HG03378 (cell line): Measurements from ENCODE around the gene COPS9.

ENCODE experiments used
- ATAC-seq: cut with Tn5 transposase; IDR thresholded peaks from one replicate; pipeline ENCODE4 v1.9.1; 2021; ENCODE audit warnings: mild to moderate bottlenecking, moderate library complexity; ENCODE audit not compliant: unreplicated experiment

COPS9 gene

DNA sequence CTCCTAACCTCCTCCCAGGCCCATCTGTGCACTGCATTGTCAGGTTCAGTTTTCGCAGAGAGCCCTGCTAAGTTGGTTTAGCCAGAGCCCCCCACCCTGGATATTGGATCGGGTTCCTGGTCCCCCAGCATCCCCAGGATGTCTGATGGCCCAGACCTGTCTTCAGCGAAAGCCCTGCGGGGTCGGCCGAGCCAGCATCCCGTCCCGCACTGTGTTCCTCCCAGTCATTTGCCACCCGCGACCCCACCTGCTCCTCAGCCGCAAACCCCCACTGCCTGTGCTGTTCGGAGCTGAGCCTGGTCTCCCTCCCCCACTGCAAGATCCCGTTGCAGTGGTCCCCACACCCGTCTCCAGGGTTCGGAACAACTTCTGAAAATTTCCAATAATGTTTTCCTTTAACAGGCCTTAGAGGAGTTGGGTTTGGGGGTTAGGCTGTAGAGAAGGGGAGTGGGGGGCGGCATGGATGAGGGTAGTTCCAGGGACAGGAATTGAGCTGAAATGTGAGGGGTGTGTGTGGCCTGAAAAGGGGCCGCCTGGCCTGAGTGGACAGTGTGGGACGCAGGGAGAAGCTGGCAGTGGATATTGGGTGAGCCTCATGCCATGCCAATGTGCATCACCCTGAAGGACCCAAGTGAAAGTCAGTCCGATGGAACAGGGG lies 1.6 kb upstream of the COPS9 start:
- ATAC-seq = no peak

DNA sequence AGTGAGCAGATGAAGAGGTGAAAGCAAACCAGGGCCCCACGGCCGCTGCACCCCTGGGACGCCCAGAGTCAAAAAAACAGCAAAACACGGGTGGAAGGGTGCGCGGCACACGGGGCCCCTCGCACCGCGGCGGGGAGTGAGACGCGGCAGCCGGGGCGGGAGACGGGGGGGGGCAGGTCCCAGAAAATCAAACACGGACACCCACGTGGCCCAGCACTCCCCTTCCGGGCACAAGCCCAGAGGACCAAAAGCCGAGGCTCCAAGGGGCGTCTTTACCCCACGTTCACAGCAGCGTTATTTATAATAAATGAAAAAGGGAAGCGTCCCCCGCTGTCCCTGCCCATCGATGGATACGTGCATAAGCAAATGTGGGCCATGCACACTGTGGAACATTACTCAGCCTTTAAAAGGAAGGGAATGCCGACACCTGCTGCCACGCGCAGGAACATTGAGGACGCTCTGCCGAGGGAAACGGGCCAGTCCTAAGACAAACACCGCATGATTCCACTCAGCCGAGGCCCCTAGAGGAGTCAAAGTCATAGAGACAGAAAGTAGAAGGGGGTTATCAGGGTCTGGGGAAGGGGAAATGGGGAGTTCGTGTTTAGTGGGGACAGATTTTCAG lies 677 bp upstream of the COPS9 start:
- peak; percentile 8 for ATAC-seq

DNA sequence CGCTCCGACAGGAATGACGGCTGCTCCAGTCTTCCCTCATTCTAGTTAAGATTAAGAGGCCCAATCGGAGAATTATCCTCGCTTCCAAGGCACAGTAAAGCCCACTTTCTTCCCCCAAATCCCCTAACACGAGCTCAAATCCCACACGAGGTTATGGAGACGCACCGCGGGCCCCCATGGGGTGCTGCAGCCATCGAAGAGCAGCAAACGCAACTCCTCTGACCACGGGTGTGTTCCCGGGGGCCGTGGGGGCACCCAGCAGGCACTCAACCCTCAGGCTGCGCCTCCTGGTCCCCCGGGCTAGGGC lies 446 bp downstream of the COPS9 start:
- no peak for ATAC-seq

DNA sequence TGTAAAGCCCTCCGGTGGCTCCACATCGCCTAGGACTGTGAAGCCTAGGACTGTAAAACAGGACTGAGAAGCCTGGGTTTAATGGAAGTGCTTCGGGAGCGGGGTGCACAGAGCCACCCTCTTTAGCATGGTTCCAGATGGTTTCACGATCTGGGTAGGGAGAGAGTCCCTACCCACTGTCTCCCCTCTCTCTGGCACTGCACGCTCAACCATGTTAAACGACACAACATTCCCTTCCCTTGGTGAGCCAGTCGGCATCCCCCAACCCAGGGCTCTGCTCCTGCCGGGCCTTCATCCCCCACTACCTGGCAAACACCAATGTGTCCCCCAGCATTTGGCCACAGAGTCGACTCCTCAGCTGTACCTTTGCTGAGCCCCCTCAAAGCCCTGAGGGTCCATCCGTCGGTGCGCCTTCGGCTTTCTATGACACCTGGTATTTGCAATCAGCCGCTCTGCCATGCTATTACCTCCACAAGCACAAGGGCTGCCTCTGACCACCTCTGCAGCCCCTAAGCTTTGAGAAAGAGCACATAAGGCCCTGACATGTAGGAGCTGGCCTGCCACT lies 1.1 kb downstream of the COPS9 start:
- no peak for ATAC-seq

DNA sequence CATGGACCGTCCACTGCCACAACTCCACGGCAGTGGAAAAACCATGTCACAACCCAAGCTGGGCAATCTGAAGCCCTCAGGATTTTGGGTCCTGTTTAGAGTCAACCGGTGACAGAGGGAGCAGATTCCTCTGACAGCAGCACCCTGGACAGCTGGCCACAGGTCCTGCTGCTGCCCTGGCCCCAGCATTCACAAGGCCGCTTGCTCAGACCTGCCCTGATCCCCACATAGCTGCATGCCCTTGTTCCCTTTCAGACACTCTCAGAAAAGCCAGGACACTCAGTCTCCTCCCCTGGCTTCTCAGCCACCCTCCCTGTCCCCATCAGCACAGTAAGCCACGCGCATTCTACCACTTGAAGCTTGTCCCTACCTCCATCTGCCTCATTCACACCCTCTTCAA lies 1.6 kb downstream of the COPS9 start:
- ATAC-seq = no peak

DNA sequence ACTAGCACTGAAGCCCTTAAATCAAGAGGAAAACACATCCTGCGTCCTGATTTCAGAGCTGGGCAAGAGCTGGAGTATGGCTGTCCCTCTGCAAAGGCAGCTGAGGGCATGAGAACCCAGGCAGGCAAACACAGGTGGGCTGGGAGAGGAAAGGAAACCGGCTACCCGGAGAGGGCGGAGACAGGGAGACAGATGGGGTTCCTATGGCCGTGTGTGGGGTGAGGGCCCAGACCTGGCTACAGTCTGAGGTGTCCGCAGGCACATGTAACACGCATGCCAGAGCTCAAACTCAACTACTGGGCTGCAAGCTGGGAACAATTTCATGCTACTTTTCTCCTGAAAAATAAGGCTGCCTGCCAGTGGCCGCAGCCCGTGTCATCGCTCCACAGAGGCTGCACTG lies 2.7 kb downstream of the COPS9 start:
- no peak for ATAC-seq

DNA sequence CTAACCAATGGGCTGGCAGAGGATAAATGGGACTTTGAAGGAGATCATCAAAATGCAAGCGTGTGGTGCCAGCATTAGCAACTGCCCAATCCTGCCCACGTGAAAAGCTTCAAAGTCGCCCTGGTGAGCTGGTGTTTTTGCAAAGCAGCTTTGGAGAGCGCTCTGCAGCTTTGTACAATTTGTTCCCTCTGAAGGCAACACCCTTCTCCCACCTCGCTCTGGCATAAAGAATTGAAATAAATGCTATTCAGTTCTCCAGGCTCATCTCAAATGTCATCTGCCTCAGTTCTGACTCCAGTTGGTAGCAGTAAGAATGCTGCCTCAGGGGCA lies 3.5 kb downstream of the COPS9 start:
- ATAC-seq = no peak

DNA sequence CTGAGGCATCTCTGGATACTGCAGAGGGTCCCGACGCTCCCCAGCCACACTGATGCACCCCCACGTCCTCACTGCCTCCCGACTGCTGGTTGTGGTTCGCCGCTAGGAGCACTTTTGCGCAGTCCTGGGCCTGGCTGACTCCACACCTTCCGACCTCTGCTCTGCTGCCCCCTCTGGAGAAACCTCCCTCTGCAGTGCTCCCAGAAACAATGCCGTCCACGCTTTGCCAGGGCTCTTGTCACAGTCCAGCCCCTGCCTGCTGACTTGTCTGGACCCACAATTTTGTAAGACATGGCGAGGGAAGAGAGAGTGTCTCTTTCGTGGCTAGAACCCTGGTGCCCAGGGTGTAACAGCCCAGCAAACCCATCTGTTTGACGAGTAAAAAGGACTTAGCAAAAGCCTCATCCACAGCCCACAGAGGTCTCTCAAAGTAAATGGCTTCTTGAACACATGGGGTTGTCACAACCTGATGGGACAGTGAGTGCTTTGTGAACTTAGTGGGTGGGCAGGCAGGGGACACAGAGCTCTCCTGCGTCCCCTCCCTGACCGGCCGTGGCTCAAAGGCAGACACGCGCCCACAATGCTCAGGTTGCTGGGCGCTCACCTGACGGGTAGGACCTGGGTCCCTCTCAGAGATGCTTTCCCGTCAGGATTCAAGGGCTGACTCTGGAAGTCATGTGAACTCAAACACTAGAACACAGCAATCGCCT lies 4.0 kb downstream of the COPS9 start:
- ATAC-seq = no peak

DNA sequence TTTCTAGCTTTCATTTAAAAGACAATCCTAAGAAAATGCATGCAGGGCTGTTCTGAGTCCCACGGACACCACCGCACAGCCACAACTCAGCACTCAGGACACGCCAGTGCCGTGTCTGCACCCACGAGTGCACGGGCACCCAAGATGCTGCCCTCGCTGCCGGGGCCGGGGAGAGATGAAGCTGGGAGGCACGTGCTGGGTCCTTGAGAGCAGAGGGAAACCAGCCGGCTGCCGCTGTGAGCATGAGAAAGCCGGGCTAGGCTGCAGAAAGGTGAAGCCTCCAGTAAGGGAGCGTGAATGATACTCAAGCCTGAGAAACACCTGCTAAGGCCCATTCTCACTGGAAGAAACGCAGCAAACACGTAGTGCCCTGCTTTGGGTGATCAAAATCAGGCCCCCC lies 4.8 kb downstream of the COPS9 start:
- ATAC-seq = no peak

DNA sequence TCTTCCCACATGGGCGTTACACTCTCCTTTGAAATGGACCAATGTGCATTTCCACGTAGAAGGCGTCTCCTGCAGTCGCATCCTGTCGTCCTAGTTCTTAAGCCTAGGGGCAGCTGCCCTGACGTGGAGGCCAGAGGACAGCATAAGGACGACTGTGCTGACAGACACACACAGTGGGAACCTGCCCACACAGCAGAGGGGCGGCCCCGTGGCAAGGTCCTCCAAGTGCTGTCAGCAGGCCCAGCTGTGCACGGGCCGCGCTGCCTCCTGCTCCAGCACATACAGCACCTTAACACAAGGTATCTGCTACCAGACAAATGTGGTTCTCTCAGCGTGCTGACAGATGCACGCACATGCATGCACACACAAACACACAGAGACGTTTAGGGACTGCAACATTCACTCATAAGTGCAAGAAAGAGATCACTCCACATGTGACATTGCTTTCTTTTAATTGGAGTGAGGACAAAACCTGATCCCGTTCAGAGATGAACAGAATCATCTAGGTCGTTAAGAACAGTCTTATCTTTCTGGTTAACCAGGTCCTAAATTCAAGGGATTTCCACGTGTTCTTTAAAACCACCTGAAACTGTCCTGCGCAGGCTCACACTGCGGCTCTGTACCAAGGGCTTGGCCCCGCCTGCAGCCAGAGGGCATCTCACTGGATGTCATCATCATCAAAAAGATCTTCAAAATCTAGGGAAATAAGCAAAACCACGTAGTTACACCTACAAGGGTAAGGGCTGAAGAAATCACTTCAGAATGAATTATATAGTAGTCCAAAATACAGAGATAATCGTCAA lies 5.5 kb downstream of the COPS9 start:
- ATAC-seq = no peak

DNA sequence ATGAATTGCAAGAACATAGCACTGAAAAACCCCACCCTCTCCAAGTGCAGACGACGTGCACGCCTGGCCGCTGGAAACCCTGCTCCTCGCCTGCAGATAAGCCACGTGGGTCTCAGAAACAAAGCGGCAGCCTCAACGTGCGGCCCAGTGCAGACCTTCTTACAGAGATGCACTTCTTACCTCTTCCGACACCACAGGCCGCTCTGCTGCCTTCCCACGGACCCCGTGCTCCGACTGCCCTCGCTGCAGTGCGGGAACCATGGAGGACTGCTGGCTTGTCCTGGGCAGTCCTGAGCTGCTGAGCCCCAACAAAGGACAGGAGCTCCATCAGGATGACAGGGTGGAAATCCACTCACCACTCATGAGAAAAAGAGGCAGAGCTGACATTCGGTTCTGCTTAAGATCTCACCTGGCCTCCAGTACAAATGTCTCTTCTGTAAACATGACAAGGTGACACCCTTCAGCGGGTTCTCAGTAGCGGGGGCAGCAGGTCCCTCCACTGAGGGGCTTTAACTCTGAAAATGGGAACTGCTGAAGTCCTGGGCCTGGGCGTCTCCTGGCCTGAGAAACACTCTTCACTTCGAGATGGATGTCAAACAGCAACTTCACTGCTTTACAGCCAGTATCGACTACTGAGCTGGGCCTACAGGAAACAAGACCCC lies 6.2 kb downstream of the COPS9 start:
- ATAC-seq = no peak

DNA sequence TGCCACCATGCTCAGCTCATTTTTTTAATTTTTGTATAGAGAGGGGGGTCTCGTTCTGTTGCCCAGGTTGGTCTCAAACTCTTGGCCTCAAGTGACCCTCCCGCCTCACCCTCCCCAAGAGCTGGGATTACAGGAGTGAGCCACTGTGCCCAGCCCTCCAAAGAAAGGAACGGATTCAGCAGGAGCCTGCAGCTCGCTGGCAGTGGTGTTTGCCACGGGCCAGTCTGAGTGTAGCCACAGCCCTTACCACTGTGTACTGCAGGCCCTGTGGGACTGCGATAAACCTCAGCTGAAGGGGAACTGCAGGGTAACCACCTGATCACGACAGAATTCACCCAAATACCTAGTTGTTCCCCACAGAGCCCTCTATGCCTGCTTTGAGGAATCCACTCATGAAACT lies 6.8 kb downstream of the COPS9 start:
- ATAC-seq = no peak

DNA sequence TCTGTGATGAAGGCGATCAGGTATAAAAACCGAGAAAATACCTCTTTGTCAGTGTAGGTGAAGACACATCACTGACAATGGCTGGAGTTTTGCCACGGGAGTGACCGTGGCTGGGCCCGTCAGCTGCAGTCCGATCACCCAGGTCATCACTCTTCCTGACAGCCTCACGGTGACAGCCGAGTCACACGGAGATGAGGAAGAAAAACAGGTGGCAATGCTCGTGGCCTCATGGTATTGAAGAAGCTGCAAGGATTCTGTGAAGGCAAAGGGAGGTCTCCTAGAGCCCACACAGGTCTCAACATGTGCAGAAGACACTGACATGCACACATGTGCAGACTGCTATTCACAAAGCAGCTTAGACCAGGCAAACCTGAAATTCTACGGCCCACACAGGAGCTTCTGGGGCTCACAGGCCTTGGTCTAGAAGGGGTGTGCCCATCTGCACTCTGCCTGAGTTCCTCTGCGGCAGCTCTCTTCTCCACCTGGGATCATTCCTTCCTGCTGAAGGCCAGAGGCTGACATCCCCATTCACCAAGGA lies 7.4 kb downstream of the COPS9 start:
- ATAC-seq = no peak

DNA sequence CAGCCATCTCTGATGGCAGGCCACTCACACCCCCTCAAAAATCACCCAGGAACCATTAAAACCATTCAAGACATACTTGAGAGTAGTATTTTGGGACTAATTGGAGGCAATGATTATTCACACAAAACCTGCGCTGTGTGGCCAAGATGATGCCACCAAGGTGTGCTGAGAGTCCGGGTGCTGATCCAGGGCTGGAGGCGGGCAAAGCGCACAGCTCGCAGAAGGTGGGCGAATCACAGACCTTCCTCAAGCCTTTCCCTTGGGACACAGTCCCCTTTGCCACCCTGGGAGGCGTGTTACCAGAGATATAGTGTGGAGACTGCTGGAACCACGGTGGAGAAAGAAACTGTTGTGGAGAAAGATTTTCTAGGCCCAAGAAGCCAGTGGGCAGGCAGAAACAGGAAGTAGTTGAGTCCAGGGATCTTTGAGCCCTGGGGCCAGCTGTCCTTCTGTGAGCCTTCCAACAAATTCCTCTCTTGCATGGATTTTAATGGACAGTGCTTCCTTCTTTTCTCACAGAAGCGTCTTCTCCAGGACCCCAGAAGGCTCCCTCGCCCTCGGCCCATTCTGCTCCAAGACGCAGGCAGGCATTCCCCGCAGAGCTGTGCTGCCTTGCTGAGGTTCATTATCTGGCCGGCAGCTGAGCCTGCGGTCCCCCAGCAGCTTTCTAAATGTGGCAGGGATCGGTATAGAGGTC lies 8.0 kb downstream of the COPS9 start:
- ATAC-seq = no peak

DNA sequence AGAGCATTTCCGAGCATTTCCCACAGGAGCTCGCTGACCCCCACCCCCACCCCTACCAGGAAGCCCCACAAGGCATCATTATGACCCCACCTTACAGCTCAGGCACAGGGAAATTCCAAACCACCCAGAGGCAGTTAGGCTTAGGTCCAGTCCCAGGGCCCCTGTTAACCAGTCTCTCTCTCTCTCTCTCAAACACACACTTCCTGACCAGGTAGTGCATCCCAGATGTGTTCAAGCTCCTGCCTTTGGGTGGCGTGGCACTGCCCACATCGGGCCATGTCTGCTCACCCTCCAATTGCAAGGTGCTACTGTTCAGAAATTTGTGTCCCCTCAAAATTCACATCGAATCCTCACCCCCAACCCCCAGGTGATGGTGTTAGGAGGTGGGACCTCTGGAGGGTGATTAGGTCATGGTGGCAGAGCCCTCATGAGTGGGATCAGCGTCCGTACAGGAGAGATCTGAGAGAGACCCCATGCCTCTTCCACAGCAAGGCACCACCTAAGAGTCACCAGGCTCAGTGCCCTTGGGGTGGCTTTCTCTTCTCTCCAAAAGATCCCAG lies 8.8 kb downstream of the COPS9 start:
- ATAC-seq = no peak

DNA sequence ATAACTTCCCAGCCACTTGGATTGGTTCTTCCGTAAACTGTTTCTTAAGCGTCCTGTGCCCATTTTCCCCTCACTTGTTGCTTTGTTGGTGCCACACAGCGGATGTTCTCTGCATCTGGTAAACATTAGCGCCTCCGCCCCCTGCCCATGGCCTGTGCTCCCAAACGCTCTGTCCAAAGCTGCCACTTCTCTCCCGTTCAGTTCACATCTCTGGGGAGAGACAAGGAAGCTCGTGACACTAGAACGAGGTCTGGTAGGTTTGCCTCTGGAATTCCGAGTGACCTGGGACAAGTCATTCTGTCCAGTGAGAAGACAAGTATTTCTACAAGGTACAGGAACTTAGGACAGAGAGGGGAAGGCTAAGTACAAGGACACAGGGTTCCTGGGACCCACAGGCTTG lies 9.4 kb downstream of the COPS9 start:
- no peak for ATAC-seq

DNA sequence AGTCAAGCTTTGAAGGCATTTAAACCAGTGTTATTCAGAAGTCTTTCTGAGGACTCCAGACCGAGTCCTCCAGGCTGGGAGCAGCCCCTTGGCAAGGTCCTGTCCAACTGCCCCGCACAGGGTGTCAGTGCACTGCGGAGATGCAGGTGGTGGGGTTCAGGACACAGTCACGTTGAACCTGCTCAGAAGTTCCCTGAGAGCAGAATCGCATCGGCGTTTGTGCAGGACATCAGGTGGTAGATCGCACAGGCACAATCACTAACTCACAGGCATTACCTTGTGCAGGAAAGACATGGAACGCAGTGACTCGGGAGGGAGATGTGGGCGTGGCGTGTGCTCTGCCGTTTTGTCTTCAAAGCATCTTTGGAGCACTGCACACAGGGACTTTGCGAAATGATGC lies 10.4 kb downstream of the COPS9 start:
- ATAC-seq = no peak

DNA sequence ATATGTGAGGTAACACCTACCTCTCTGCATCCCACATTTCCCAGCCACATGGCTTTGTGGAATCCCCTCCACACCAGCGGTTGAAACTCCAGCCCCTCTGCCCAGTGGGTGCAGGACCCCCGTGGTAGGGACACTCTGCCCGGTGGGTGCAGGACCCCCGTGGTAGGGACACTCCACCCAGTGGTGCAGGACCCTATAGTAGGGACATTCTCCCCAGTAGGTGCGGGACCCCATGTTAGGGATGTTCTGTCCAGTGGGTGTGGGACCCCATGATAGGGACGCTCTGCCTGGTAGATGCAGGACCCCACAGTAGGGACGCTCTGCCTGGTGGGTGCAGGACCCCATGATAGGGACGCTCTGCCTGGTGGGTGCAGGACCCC lies 11.5 kb downstream of the COPS9 start:
- no peak for ATAC-seq

DNA sequence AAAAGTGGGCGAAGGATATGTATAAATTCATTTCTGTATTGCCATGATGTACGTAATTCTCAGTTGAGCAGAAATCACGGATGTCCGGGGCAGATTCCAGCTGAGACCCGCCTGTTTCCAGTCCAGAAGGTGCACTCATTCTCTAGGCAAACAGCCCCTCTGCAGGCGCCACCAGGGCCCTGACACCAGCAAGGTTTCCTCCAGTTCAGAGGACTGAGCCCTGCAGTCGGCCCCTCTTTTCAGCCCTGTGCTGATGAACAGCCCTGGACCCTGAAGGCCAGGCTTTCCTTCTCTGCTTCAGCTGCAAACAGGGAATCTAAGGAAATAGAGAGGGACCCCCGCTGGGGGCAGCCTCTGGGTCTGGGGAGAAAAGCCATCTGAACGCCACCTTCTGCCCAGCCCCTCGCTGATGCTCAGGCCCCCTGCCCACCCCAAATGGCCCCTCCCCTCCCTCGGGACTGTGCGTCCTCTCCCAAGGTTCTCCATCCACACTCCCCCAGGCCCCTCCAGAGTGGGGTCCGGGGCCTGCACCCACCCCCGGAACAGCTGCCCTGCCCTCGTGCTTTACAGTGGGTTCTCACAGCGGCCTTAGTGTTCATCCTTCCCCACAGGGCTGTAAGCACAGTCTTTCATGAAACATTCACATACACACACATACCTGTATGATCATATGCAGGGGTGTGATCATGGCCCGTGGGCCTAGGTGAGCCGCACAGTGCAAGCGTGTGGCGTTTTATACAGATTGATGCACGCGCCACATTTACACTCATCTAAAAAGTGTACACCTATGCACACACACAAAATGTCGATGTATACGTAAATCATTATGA lies 12.1 kb downstream of the COPS9 start:
- ATAC-seq = no peak
